ENCODE results near the gene TSPAN33. TPM values are rescaled to one million over a fixed set of nuclear protein-coding genes. Genes with fewer than 3 reads are reported as not detected.

The TSPAN33 gene, protein sequence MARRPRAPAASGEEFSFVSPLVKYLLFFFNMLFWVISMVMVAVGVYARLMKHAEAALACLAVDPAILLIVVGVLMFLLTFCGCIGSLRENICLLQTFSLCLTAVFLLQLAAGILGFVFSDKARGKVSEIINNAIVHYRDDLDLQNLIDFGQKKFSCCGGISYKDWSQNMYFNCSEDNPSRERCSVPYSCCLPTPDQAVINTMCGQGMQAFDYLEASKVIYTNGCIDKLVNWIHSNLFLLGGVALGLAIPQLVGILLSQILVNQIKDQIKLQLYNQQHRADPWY
- 10 to 100 TPM in 1 of 2 donors, 1 to 10 TPM in 1; 6.3 to 14.1 TPM for total RNA-seq

DNA sequence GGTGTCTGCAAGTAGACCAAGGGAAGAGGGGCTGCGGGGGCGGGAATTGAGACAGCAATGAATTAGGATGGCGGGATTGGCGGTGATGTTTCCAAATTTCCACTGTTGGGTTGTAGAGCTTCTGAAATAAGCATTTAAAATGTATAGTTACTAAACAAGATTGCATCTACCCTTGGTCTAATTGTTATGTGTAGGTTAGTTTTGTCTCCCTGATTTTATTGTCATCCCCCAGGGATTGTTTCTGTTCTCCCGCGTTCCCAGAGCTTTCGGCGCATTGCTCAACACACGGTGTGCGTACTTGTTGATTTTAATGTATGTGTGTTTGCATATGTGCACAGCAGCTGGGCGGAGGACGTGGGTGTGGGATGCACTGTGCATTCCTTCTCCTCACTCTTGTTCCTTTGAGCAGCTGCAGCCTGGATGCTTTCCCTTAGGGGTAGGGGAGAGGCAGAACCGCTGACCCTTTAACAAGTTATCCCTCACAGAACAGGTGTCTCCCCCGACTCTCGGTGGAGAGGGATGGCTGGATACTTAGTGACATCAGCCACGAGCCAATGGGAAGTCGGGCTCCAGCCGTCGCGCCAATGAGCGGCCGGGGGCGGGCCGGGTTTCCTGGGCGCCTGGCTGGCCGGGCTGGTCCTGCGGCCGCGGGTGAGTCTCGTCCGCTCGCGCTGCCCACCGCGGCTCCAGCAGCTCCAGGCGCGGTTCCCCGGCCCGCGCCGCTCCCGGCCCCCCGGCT lies at the start of gene TSPAN33:
TSS of gene TSPAN33 (plus strand) at position 613 of the 739 bp plus-strand sequence. CDS start 274 bp downstream, outside the sequence.
- no peak for DNase-seq (ENCODE audit: low spot score)
- H3K36me3 ChIP-seq: no peaks in the 10 kb centered on the region
- peak; percentile 56 for ATAC-seq (ENCODE audit: insufficient number of reproducible peaks, low FRiP score, low read depth)
- H3K27ac ChIP-seq: no peak within 1 kb of the TSS
- no peaks in the 10 kb centered on the region for H3K9me3 ChIP-seq
- TF ChIP-seq, protein P1, sequence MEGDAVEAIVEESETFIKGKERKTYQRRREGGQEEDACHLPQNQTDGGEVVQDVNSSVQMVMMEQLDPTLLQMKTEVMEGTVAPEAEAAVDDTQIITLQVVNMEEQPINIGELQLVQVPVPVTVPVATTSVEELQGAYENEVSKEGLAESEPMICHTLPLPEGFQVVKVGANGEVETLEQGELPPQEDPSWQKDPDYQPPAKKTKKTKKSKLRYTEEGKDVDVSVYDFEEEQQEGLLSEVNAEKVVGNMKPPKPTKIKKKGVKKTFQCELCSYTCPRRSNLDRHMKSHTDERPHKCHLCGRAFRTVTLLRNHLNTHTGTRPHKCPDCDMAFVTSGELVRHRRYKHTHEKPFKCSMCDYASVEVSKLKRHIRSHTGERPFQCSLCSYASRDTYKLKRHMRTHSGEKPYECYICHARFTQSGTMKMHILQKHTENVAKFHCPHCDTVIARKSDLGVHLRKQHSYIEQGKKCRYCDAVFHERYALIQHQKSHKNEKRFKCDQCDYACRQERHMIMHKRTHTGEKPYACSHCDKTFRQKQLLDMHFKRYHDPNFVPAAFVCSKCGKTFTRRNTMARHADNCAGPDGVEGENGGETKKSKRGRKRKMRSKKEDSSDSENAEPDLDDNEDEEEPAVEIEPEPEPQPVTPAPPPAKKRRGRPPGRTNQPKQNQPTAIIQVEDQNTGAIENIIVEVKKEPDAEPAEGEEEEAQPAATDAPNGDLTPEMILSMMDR (IDR thresholded peaks at IDR 0.05): no peak
- H3K27me3 ChIP-seq (replicated peaks; ENCODE audit: insufficient read depth): peaks cover 6% of the 10 kb centered on the region
- H3K4me1 ChIP-seq (ENCODE audit: control insufficient read depth in 1 of 2, low read depth in 2 of 2): peaks cover 4 to 11% of the 10 kb centered on the region in 2 donors
- peak within 1 kb of the TSS; percentile 76 for H3K4me3 ChIP-seq

DNA sequence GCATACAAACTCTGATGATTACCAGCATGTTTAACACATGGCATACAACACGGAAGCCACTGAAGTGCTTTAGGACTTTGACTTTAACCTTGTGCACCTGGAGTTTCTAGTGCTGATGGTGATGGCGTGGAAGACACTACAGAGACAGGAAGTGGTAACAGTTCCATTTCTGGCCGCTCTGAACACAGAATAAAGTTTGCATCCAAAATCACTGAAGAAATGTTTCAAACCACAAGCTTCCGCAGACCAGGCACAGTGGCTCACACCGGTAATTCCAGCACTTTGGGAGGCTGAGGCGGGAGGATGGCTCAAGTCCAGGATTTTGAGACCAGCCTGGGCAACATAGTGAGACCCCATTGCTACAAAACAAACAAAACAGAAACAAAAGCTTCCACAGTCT lies 49.2 kb upstream of the TSPAN33 start:
- H3K27ac ChIP-seq: no peak overlapping the region
- TF ChIP-seq, protein P1 (IDR thresholded peaks at IDR 0.05): no peak
- ATAC-seq (ENCODE audit: insufficient number of reproducible peaks, low FRiP score, low read depth) (no peak), DNase-seq (ENCODE audit: low spot score) (no peak)
- H3K4me3 ChIP-seq: no peak overlapping the region
- no peaks in the 10 kb centered on the region for H3K27me3 ChIP-seq (replicated peaks; ENCODE audit: insufficient read depth)
- no peaks in the 10 kb centered on the region for H3K36me3 ChIP-seq
- no peaks in the 10 kb centered on the region for H3K4me1 ChIP-seq (ENCODE audit: control insufficient read depth in 1 of 2, low read depth in 2 of 2)
- no peaks in the 10 kb centered on the region for H3K9me3 ChIP-seq

DNA sequence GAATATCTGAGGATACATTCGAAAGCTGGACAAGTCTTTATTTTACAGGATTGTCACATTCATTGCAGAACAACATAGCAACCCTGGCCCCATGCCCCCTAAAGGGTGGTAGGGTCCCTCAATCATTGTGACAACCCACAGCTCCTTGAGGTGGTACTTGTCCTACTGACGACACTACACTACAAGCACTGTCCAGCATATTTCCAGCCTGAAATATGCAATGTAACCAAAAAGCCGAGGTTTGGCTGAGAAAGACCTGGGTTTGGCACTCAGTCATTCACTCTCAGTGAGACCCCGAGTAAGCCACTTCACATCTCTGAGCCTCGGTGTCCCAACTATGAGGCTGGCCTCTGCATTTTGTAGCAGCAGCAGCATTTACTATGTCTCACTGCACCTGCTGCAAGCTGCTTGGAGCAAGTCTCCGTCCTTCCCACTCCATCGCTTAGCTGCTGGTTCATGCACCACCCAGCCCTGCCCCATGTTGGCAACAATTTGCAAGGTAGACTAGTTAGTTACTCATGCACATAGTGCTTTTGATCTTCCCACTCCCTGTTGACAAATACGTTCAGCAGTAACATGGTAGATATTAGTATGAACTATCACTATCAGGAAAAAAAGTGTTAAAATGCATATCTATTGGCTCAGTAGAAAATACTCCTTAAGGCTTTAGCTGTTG lies 46.0 kb upstream of the TSPAN33 start:
- no peak overlapping the region for H3K27ac ChIP-seq
- no peak for ATAC-seq (ENCODE audit: insufficient number of reproducible peaks, low FRiP score, low read depth)
- TF ChIP-seq, protein P1 (IDR thresholded peaks at IDR 0.05): no peak

DNA sequence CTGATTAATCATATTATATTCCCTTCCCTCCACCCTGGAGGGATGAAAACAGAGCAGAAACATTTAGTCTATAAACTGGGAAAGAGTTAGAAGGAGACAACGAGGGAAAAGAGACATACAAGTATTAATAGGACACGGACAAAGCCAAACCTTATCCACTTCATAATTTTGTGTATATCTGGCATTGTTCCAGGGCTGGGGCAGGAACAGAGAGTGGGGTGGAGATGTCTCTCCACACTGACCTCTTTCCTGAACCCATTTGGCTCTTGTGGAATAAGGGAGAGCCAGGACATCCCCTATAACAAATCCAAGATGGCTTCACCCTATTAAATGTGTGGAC lies 43.7 kb upstream of the TSPAN33 start:
- no peak overlapping the region for H3K27ac ChIP-seq
- no peaks in the 10 kb centered on the region for H3K9me3 ChIP-seq
- no peak overlapping the region for H3K4me3 ChIP-seq
- H3K36me3 ChIP-seq: no peaks in the 10 kb centered on the region
- no peaks in the 10 kb centered on the region for H3K27me3 ChIP-seq (replicated peaks; ENCODE audit: insufficient read depth)
- no peak for DNase-seq (ENCODE audit: low spot score)
- TF ChIP-seq, protein P1 (IDR thresholded peaks at IDR 0.05): no peak
- no peaks in the 10 kb centered on the region for H3K4me1 ChIP-seq (ENCODE audit: control insufficient read depth in 1 of 2, low read depth in 2 of 2)
- no peak for ATAC-seq (ENCODE audit: insufficient number of reproducible peaks, low FRiP score, low read depth)

More for the DNA sequence above, 46.0 kb upstream of the TSPAN33 start:
- H3K36me3 ChIP-seq: no peaks in the 10 kb centered on the region
- H3K27me3 ChIP-seq (replicated peaks; ENCODE audit: insufficient read depth): no peaks in the 10 kb centered on the region
- H3K9me3 ChIP-seq: no peaks in the 10 kb centered on the region
- no peak for DNase-seq (ENCODE audit: low spot score)
- no peak overlapping the region for H3K4me3 ChIP-seq
- no peaks in the 10 kb centered on the region for H3K4me1 ChIP-seq (ENCODE audit: control insufficient read depth in 1 of 2, low read depth in 2 of 2)

DNA sequence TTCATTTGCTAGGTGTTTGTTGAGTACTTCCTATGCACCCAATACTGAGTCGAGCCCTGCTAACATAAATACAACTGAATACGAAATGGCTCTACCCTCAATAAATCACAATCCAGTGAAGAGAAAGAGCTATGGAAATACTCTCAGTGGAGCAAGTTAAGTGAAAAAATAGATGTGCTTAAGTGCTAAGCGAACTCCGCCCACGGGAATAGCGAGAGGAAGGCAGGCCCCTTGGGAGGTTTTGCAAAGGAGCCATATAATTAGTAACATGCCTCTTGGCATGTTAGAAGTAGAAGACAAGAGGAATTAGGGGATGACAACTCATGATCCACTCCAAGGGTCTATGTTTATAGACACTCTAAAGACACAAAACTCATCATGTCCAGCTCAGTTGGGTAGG lies 42.8 kb upstream of the TSPAN33 start:
- no peaks in the 10 kb centered on the region for H3K27me3 ChIP-seq (replicated peaks; ENCODE audit: insufficient read depth)
- no peak overlapping the region for H3K4me3 ChIP-seq
- no peaks in the 10 kb centered on the region for H3K9me3 ChIP-seq
- DNase-seq (ENCODE audit: low spot score) (no peak), ATAC-seq (ENCODE audit: insufficient number of reproducible peaks, low FRiP score, low read depth) (no peak)
- H3K27ac ChIP-seq: no peak overlapping the region
- no peaks in the 10 kb centered on the region for H3K4me1 ChIP-seq (ENCODE audit: control insufficient read depth in 1 of 2, low read depth in 2 of 2)
- TF ChIP-seq, protein P1 (IDR thresholded peaks at IDR 0.05): no peak
- no peaks in the 10 kb centered on the region for H3K36me3 ChIP-seq
